Body of pancreas (tissue), 4 donors: ENCODE results near the gene VTI1A.

Source experiments
- POLR2A ChIP-seq, 3 donors: fragments of 450-650 bp; IDR thresholded peaks; one replicate each; pipeline ENCODE4 v1.6.1; 2016; ENCODE audit warnings: antibody characterized with exemption in 3 of 3, mild to moderate bottlenecking in 2 of 3
- TF ChIP-seq, protein P1 (sequence below), 7 experiments: fragments of 450-650 bp in 4 of 7; fragments of 200-600 bp in 3 of 7; sonication (generic) in 3 of 7; IDR thresholded peaks; one replicate each; pipeline ENCODE4 v1.5.1; 2016 to 2019; ENCODE audit warnings: antibody characterized with exemption in 7 of 7

DNA sequence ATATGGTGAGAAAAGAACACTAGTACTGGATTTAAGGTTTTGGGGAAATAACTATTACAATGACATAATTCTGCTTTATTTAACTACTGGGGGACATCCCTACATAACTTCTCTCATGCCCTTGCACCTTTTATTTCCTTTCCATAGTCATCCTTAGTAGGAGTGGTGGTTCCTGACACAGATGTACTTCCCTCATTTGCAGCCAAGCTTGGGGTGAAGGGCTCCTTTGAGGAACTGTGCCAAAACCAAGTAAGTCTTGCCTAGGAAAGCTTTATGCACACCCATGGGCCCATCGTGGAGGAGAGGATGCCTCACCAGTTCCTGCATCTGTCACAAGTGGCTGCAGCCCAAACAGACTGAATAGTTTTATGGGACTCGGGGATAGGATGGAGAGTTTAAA is 20.9 kb upstream of the VTI1A start:
- TF ChIP-seq, protein P1, sequence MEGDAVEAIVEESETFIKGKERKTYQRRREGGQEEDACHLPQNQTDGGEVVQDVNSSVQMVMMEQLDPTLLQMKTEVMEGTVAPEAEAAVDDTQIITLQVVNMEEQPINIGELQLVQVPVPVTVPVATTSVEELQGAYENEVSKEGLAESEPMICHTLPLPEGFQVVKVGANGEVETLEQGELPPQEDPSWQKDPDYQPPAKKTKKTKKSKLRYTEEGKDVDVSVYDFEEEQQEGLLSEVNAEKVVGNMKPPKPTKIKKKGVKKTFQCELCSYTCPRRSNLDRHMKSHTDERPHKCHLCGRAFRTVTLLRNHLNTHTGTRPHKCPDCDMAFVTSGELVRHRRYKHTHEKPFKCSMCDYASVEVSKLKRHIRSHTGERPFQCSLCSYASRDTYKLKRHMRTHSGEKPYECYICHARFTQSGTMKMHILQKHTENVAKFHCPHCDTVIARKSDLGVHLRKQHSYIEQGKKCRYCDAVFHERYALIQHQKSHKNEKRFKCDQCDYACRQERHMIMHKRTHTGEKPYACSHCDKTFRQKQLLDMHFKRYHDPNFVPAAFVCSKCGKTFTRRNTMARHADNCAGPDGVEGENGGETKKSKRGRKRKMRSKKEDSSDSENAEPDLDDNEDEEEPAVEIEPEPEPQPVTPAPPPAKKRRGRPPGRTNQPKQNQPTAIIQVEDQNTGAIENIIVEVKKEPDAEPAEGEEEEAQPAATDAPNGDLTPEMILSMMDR (IDR thresholded peaks at IDR 0.05) = no peak
- TF ChIP-seq POLR2A (IDR thresholded peaks at IDR 0.05) = no peak
